ENCODE data around the gene ABCC4.
"Not testable (repeated sequence)": the region's sequence is repeated elsewhere in the genome, so short reads cannot be mapped to it uniquely, and the experiment has no call there.

ABCC4 gene

DNA sequence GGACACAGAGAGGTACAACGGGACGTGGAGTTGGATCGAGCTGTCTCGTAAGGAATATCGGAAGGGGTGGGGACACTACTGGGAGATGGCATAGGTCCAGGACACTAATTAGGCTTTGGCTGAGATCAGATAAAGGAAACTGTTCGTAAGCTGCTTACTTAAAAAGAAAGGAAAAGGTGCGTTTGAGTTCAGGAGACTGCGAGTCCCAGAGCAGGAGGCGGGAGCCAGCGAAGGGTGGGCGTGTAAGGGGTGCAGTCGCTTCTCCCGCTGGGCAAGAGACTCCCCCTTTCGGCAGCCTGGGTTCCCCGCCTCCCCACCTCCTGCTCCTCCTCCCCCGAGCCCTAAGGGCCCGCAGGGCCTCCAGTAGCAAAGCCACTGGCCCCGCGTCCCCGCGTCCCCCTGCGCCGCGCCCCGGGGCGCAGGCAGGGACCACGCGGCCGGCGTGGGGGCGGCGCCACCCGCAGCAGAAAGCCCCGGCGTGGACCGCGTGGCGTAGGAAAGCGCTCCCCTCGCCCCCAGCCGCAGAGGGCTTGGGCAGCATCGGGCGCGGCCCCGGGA is 547 bp downstream of the ABCC4 start:
- TF ChIP-seq, protein P1, sequence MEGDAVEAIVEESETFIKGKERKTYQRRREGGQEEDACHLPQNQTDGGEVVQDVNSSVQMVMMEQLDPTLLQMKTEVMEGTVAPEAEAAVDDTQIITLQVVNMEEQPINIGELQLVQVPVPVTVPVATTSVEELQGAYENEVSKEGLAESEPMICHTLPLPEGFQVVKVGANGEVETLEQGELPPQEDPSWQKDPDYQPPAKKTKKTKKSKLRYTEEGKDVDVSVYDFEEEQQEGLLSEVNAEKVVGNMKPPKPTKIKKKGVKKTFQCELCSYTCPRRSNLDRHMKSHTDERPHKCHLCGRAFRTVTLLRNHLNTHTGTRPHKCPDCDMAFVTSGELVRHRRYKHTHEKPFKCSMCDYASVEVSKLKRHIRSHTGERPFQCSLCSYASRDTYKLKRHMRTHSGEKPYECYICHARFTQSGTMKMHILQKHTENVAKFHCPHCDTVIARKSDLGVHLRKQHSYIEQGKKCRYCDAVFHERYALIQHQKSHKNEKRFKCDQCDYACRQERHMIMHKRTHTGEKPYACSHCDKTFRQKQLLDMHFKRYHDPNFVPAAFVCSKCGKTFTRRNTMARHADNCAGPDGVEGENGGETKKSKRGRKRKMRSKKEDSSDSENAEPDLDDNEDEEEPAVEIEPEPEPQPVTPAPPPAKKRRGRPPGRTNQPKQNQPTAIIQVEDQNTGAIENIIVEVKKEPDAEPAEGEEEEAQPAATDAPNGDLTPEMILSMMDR (IDR thresholded peaks at IDR 0.05; ENCODE audit: low read length, missing control alignments) = peak; percentile 8
- H3K4me3 ChIP-seq (replicated peaks; ENCODE audit: low read depth, low read length) = peak overlapping the region; percentile 74
- peak; percentile 45 for DNase-seq (ENCODE audit: low read depth)

DNA sequence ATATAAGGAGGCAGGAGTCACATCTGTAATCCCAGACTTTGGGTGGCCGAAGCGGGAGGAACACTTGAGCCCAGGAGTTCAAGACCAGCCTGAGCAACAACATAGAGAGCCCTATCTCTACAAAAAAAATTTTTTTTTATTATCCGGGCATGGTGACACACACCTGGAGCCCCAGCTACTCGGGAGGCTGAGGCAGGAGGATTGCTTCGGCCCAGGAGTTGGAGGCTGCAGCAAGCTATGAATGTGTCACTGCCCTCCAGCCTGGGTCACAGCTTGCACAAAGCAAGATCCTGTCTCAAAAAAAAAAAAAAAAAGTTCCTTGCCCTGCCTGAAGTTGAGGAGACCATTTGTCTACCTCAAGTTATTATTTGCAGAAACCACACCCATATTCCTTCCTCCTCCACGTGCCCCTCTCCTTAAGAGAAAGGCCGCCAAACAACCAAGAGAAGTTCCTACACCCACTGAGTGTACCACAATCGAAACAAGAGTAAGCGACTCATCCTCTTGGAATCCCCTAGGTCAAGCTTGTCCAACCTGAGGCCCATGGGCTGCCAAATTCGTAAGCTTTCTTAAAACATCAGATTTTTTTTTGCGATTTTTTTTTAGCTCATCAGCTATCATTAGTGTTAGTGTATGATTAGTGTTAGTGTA is 2.2 kb downstream of the ABCC4 start:
- H3K4me3 ChIP-seq (replicated peaks; ENCODE audit: low read depth, low read length) = no peak overlapping the region
- TF ChIP-seq, protein P1 (IDR thresholded peaks at IDR 0.05; ENCODE audit: low read length, missing control alignments) = no peak
- DNase-seq (ENCODE audit: low read depth) = peak; percentile 72

DNA sequence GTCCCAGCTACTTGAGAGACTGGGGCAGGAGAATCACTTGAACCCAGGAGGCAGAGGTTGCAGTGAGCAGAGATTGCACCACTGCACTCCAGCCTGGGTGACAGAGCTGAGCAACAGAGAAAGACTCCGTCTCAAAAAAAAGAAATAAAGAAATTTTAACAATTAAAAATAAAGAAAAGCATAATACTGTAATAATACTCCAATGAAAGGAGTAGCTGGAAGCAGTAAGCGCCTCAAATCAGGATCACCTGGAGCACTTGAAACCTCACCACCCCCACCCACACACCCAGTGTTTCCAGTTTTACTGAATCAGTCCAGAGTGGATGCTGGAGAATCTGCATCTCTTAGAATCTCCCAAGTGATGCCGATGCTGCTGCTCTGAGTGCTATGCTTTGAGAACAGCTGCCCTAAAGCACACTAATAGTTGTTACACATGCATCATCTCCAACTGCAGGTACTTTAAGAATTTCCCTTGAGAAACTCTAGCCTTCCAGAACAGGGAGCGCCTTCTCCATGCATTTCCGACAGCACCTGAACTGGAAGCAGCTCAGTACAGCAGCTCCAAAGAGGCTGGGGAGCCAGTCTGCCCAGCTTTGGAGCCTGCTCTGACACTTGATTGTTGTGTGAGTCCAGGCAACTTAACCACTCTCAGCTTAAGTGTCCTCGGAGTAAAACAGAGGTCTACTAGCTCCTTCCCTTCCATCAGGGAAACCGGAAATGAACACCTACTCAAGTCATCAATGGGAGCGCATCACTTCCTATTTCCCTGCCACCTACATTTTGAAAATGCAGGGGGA is 2.9 kb downstream of the ABCC4 start:
- TF ChIP-seq, protein P1 (IDR thresholded peaks at IDR 0.05; ENCODE audit: low read length, missing control alignments) = no peak
- H3K4me3 ChIP-seq (replicated peaks; ENCODE audit: low read depth, low read length) = no peak overlapping the region
- no peak for DNase-seq (ENCODE audit: low read depth)

DNA sequence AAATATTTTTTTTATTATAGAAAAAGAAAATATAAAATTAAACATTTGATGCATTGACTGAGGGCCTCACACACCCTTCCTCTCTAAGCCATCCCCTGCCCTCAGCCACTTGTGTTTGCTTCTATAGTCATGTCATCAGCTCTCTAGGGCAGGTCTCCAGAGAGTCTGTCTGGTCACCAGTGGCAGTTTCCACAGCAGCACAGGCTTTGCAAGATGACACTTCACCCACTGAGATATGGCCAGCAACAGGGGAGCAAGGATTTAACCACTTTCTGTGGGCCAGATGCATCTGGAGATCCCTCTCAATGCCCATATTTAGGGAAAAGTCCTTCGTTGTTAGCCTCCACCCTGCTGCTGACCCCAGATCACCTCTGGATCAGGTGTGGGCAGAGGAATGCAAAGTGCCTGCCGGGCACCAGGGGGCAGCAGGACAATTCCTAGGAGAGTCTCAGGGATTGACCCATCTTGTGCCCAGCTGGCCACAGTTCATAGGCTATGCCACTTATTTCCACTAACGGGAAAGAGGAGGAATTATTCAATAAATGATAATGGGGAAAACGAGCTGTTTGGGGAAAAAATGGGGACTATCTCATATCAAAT is 4.8 kb downstream of the ABCC4 start:
- H3K4me3 ChIP-seq (replicated peaks; ENCODE audit: low read depth, low read length) = no peak overlapping the region
- DNase-seq (ENCODE audit: low read depth) = peak; percentile 39
- TF ChIP-seq, protein P1 (IDR thresholded peaks at IDR 0.05; ENCODE audit: low read length, missing control alignments) = peak; percentile 71

DNA sequence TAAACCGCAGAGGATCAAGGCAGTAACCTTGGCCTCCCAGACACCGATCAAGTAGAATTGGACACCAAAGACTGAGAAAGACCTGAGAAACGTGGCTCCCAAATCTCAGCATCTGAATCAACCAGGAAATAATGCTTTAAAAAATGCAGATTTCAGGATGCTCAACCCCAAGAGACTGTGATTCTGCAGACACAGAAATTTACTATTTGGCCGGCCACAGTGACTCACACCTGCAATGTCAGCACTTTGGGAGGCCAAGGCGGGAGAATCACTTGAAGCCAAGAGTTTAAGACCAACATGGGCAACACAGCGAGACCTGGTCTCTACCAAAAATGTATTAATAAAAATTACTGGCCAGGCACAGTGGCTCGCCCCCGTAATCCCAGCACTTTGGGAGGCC is 6.2 kb downstream of the ABCC4 start:
- TF ChIP-seq, protein P1 (IDR thresholded peaks at IDR 0.05; ENCODE audit: low read length, missing control alignments) = no peak
- no peak for DNase-seq (ENCODE audit: low read depth)
- H3K4me3 ChIP-seq (replicated peaks; ENCODE audit: low read depth, low read length) = no peak overlapping the region

DNA sequence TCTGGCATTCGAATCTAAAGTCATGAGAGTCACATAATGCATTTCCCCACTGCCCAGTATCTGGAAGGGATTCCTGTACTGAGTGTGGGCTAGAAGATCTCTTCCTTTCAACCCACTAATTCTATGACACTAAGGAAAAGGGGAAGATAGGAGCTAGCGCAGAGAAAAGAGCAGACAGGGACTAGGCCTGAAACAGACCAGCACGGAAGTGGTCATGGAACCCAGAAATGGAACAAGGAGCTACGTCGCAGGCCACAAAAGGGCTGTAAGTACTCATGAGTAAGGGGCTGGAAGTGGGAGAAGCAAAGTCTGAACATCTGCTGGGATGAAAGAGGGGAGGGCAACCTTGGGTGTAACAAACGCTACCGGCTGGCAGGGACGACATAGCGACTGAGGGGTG is 8.6 kb downstream of the ABCC4 start:
- no peak for DNase-seq (ENCODE audit: low read depth)
- TF ChIP-seq, protein P1 (IDR thresholded peaks at IDR 0.05; ENCODE audit: low read length, missing control alignments) = no peak
- no peak overlapping the region for H3K4me3 ChIP-seq (replicated peaks; ENCODE audit: low read depth, low read length)

DNA sequence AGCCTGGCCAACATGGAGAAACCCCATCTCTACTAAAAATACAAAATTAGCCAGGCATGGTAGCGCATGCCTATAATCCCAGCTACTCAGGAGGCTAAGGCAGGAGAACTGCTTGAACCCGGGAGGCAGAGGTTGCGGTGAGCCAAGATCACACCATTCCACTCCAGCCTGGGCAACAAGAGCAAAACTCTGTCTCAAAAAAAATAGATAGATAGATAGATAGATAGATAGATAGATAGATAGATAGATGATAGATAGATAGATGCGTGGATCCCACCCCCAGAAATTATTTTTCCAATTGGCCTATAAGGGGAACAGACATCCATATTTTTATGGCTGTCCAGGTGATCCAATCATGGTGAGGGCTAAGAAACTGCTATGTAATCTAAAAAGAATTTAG is 11.3 kb downstream of the ABCC4 start:
- not testable (repeated sequence) for H3K4me3 ChIP-seq (replicated peaks; ENCODE audit: low read depth, low read length); DNase-seq (ENCODE audit: low read depth)

Data from fibroblast of pulmonary artery (primary cell).